Thyroid gland (tissue), 4 donors: Measurements from ENCODE around the gene DAGLA.

Source experiments
- CTCF ChIP-seq, 6 experiments: fragments of 200-600 bp in 3 of 6; fragments of 450-650 bp in 3 of 6; sonication (generic) in 3 of 6; IDR thresholded peaks; one replicate each; pipeline ENCODE4 v1.5.1; 2016 to 2019; ENCODE audit warnings: antibody characterized with exemption in 6 of 6, mild to moderate bottlenecking in 2 of 6, inconsistent platforms in 1 of 6, moderate library complexity in 1 of 6
- POLR2A ChIP-seq, 2 donors: fragments of 450-650 bp; IDR thresholded peaks; one replicate each; pipeline ENCODE4 v1.6.1; 2017; ENCODE audit warnings: antibody characterized with exemption in 2 of 2, mild to moderate bottlenecking in 2 of 2, moderate library complexity in 1 of 2

- TF ChIP-seq CTCF (IDR thresholded peaks at IDR 0.05) (no peak), POLR2A (IDR thresholded peaks at IDR 0.05) (no peak)
Observed at GRCh38 chr11:61764606-61765260, 84.5 kb downstream of the DAGLA start.
